ENCODE measurements around the gene MINDY4.
"Not testable (repeated sequence)": the region's sequence is repeated elsewhere in the genome, so short reads cannot be mapped to it uniquely, and the experiment has no call there.

The MINDY4 gene

DNA sequence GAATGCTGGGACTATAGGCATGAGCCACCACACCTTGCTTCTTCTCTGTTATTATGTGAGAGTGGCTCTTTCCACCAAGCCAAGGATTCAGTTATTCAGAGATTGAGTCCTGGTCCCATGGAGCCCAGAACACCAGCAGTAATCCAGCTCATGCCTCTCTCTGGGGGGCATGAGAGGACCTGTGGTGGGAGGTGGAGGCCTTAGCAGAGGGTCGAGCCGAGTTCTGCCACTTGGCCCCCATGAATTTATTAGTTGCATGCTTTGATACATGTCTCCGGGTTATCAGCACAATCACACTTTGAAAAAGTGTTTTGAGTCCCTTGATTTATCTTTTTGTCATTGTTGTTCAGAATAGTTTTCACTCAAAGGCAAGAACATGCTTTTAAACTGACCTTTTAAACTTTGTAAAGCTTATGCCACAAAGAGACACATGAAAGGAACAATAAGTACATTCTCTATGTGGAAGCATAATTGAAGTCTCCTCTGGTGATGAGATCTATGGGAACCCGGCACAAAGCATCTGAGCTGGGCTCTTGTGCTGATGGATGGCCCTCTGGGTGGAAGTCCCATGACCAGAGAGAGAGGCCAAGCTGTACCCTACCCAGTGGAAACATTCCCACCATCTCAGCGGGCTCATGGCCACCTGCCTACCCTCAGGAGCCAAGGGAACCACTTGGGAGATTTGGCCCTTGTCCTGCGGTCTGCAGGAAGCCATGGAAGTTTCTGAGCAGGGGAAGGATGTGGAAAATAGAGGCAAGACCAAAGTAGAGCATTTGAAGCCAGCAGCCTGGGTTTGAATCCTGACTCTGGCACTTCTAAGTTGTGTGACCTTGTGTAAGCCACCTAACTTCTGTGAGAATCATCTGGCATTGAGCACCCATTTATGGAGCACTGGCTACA, 53.9 kb downstream of the MINDY4 start:
- peaks cover 7 to 9% of the 10 kb centered on the region in 2 donors for H3K9me3 Mint-ChIP-seq
- H3K4me1 Mint-ChIP-seq = peaks cover 10% of the 10 kb centered on the region
- no peak for DNase-seq
- no peaks in the 10 kb centered on the region for H3K27me3 Mint-ChIP-seq
- H3K27ac Mint-ChIP-seq = peak overlapping the region in 1 of 2 donors; percentile 22
- H3K4me3 Mint-ChIP-seq = no peak overlapping the region
- no peak for ATAC-seq

GRCh38 chr7:30826181-30826580, 55.0 kb downstream of the MINDY4 start:
- peaks cover 10% of the 10 kb centered on the region for H3K4me1 Mint-ChIP-seq
- no peaks in the 10 kb centered on the region for H3K27me3 Mint-ChIP-seq
- H3K27ac Mint-ChIP-seq = no peak overlapping the region
- DNase-seq = no peak
- peaks cover 17 to 19% of the 10 kb centered on the region in 2 donors for H3K9me3 Mint-ChIP-seq
- ATAC-seq = no peak
- H3K4me3 Mint-ChIP-seq = no peak overlapping the region

- H3K27me3 Mint-ChIP-seq = no peaks in the 10 kb centered on the region
- no peak overlapping the region for H3K27ac Mint-ChIP-seq
- ATAC-seq = no peak
- peaks cover 32 to 41% of the 10 kb centered on the region in 2 donors for H3K9me3 Mint-ChIP-seq
- H3K4me1 Mint-ChIP-seq = peaks cover 10% of the 10 kb centered on the region
- DNase-seq = no peak
- H3K4me3 Mint-ChIP-seq = no peak overlapping the region
Observed at GRCh38 chr7:30828591-30828990, 57.4 kb downstream of the MINDY4 start.

DNA sequence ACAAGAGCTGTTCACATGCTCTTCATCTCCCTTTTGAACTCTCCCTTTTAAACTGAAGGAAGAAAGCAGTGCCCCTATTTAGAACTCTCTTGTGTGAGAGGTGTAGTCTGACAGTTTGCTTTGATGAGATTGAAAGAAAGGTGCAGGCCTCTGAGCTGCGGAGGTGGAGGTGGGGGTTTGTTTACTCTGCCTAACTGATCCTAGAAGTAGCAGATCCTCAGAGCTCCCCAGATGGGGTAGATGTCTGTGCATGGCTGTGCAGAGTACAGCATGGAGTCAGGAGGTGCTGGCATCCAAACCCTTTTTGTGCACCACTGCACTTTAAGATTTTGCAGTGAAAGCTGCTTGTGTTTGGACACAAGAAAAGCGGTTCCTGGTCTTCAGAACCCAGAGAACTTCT, 58.3 kb downstream of the MINDY4 start:
- no peak overlapping the region for H3K27ac Mint-ChIP-seq
- DNase-seq (no peak), ATAC-seq (no peak)
- H3K4me1 Mint-ChIP-seq = peaks cover 10% of the 10 kb centered on the region
- no peaks in the 10 kb centered on the region for H3K27me3 Mint-ChIP-seq
- H3K9me3 Mint-ChIP-seq = peaks cover 36 to 49% of the 10 kb centered on the region in 2 donors
- H3K4me3 Mint-ChIP-seq = no peak overlapping the region

- peaks cover 10% of the 10 kb centered on the region for H3K4me1 Mint-ChIP-seq
- no peak for ATAC-seq
- DNase-seq = no peak
- H3K4me3 Mint-ChIP-seq = no peak overlapping the region
- peaks cover 41 to 56% of the 10 kb centered on the region in 2 donors for H3K9me3 Mint-ChIP-seq
- no peaks in the 10 kb centered on the region for H3K27me3 Mint-ChIP-seq
- peak overlapping the region in 1 of 2 donors; percentile 14 for H3K27ac Mint-ChIP-seq
Observed at GRCh38 chr7:30831227-30831626, 60.0 kb downstream of the MINDY4 start.

GRCh38 chr7:30831936-30832335, 60.7 kb downstream of the MINDY4 start:
- Mint-ChIP-seq H3K4me1 (peaks cover 10% of the 10 kb centered on the region), H3K4me3 (no peak overlapping the region), H3K27me3 (no peaks in the 10 kb centered on the region), H3K27ac (no peak overlapping the region), H3K9me3 (peaks cover 41 to 56% of the 10 kb centered on the region in 2 donors)
- DNase-seq = no peak
- ATAC-seq = no peak

DNA sequence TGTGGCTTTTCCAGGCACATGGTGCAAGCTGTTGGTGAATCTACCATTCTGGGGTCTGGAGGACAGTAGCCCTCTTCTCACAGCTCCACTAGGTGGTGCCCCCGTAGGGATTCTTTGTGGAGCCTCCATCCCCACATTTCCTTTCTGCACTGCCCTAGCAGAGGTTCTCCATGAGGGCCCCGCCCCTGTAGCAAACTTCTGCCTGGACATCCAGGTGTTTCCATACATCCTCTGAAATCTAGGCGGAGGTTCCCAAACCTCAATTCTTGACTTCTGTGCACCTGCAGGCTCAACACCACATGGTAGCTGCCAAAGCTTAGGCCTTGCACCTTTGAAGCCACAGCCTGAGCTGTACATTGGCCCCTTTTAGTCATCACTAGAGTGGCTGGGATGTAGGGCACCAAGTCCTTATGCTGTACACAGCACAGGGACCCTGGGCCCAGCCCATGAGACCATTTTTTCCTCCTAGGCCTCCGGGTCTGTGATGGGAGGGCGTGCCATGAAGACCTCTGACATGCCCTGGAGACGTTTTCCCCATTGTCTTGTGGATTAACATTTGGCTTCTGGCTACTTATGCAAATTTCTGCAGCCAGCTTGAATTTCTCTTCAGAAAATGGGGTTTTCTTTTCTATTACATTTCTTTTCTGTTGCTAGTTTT, 62.9 kb downstream of the MINDY4 start:
- not testable (repeated sequence) for H3K4me1 Mint-ChIP-seq, H3K27ac Mint-ChIP-seq, H3K4me3 Mint-ChIP-seq, H3K27me3 Mint-ChIP-seq, DNase-seq, ATAC-seq
- H3K9me3 Mint-ChIP-seq = peaks cover 41 to 56% of the 10 kb centered on the region in 2 donors

GRCh38 chr7:30835396-30835915, 64.2 kb downstream of the MINDY4 start:
- no peak for DNase-seq
- Mint-ChIP-seq H3K4me1 (no peaks in the 10 kb centered on the region), H3K27me3 (no peaks in the 10 kb centered on the region), H3K4me3 (no peak overlapping the region), H3K9me3 (peaks cover 29 to 47% of the 10 kb centered on the region in 2 donors), H3K27ac (no peak overlapping the region)
- ATAC-seq = no peak

DNA sequence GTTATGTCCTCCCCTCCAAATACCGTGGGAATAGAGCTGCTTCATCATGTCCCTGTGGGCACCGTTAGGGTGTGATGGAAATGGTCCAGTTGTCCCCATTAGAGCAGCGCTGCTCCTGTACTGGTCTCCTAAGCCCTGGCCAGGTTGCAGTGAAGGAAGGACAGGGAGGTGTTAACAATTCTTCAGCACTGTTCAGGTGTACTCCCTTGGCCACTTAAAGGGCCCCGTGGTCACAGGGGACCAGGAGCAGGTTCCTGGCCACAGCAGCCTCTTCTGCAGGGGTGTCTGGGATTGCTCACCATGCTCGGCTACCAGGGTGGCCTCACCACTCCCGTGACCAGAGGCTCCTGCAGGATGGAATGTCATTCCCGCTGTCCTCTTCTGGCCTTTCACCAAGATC, 65.8 kb downstream of the MINDY4 start:
- Mint-ChIP-seq H3K27ac (no peak overlapping the region), H3K4me3 (no peak overlapping the region), H3K9me3 (peaks cover 19 to 32% of the 10 kb centered on the region in 2 donors), H3K27me3 (no peaks in the 10 kb centered on the region), H3K4me1 (no peaks in the 10 kb centered on the region)
- DNase-seq = no peak
- no peak for ATAC-seq

DNA sequence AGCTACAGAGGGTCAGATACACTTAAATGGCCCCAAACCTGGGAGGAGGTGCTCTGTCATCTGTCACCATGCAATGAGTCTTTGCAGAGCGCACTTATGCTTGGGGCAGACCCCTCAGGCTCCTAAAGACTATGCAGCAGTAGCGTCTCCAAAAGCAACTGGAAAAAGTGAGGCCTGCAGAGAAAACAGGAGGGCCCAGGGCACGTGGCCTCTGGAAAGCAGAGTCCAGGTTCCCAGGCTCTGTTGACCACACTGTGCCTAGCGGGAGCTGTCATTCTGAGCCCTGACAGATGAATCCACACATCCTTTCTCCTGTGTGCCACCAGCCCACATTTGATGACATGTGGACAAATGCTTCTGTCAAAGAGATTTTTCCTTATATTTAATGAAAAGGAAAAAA, 66.4 kb downstream of the MINDY4 start:
- ATAC-seq = no peak
- Mint-ChIP-seq H3K27ac (no peak overlapping the region), H3K27me3 (no peaks in the 10 kb centered on the region), H3K4me3 (no peak overlapping the region), H3K4me1 (no peaks in the 10 kb centered on the region), H3K9me3 (peaks cover 18 to 26% of the 10 kb centered on the region in 2 donors)
- DNase-seq = no peak

- no peaks in the 10 kb centered on the region for H3K4me1 Mint-ChIP-seq
- H3K27me3 Mint-ChIP-seq = no peaks in the 10 kb centered on the region
- no peak overlapping the region for H3K27ac Mint-ChIP-seq
- ATAC-seq (no peak), DNase-seq (no peak)
- H3K4me3 Mint-ChIP-seq = no peak overlapping the region
- peaks cover 14 to 21% of the 10 kb centered on the region in 2 donors for H3K9me3 Mint-ChIP-seq
Observed at GRCh38 chr7:30838008-30838407, 66.8 kb downstream of the MINDY4 start.

DNA sequence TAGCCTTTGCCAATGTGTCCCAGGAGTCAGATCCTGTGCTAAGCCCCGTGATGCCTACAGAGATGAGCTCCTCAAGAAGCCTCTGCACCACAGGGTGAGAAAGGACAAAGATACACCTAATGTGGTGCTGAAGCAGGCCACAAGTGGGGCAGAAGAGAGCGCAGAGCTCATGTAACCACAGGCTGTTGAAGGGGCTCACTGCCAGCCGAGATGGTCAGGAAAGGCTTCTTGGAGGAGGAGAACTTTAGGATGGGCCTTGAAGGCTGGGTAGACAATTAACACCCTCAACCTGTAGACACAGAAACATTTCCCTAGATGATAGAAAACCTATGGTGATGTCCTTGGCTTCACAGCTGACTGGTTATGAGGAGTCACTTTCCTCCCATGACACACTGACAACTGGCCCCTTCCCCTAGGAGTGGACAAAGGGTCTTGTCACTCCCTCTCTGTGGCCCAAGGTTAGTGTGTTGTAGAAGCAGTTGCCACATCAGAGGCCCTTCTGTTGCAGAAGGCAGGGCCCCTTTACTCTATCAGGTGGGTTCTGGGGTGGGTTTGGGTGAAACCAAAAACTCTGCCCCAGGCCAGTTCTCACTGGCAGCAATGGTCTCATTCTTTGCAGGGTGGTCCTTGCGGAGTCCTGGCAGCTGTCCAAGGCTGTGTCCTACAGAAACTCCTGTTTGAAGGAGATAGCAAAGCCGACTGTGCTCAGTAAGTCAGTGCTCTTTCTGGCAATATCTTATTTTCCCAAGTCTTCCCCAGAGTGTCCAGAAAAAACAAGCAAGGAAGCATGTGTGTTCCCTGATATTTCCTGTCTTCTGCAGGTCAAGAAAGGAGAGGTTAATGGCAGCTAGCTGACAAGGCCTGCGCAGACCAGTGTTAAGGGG, 69.2 kb downstream of the MINDY4 start:
- no peaks in the 10 kb centered on the region for H3K27me3 Mint-ChIP-seq
- H3K4me1 Mint-ChIP-seq = no peaks in the 10 kb centered on the region
- no peak for ATAC-seq
- H3K4me3 Mint-ChIP-seq = no peak overlapping the region
- DNase-seq = no peak
- H3K27ac Mint-ChIP-seq = no peak overlapping the region
- no peaks in the 10 kb centered on the region for H3K9me3 Mint-ChIP-seq

GRCh38 chr7:30841025-30841735, 70.0 kb downstream of the MINDY4 start:
- Mint-ChIP-seq H3K27me3 (no peaks in the 10 kb centered on the region), H3K4me3 (no peak overlapping the region), H3K4me1 (no peaks in the 10 kb centered on the region), H3K9me3 (no peaks in the 10 kb centered on the region), H3K27ac (no peak overlapping the region)
- DNase-seq (no peak), ATAC-seq (no peak)

DNA sequence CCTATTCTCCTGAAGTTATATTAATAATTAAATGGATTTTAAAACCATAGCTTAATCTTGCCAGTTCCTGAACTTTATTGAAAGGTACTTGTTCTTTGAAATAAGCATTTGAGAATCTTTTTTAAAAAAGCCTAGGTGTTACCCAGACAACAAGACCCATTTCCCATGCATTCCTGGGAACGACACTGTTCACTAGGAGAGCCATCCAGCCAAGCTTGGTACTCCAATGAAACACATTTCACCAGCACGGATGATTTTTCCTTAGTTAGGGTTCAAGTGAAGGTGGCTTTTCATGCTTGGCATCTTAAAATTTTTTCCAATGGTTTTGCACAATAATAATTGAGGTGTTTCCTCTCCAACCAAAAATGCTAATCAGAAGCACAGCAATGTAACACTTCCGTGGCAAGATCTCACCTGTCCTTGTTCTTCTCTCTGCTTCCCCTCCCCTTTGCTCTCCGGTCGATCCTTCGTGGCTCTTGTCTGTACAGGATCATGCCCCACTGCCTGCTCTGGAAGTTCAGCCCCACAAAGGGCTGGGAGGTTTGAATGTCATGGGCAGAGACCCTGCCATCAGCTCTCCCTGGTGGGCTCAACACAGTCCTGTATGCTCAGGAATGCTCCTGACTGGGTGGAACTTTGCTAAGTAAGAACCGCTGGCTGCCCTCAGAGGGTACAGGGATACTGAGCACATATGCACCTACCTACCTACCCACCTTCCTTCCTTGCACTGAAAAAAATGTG, 70.8 kb downstream of the MINDY4 start:
- Mint-ChIP-seq H3K4me3 (no peak overlapping the region), H3K9me3 (no peaks in the 10 kb centered on the region), H3K4me1 (no peaks in the 10 kb centered on the region), H3K27ac (no peak overlapping the region), H3K27me3 (no peaks in the 10 kb centered on the region)
- DNase-seq (no peak), ATAC-seq (no peak)
